Endothelial cell (in vitro differentiated cells): ENCODE data around the gene AARS2. TPM values are rescaled to one million over a fixed set of nuclear protein-coding genes. Genes with fewer than 3 reads are reported as not detected.
"Not testable (repeated sequence)": the region's sequence is repeated elsewhere in the genome, so short reads cannot be mapped to it uniquely, and the experiment has no call there.

Experiments
- DNase-seq: peaks from one replicate; pipeline ENCODE4 v3.0.0; 2021; ENCODE audit warnings: low spot score
- H3K27ac Mint-ChIP-seq: one replicate; pipeline ENCODE4 v1.8.0; 2021; ENCODE audit warnings: mixed read lengths, inconsistent platforms; ENCODE audit not compliant: unreplicated experiment
- H3K27me3 Mint-ChIP-seq: one replicate; pipeline ENCODE4 v1.8.0; 2021; ENCODE audit warnings: mild to moderate bottlenecking, moderate library complexity, mixed read lengths, inconsistent platforms; ENCODE audit not compliant: unreplicated experiment
- H3K36me3 Mint-ChIP-seq: one replicate; pipeline ENCODE4 v1.8.0; 2021; ENCODE audit warnings: mild to moderate bottlenecking, low read depth, mixed read lengths, inconsistent platforms; ENCODE audit not compliant: unreplicated experiment
- H3K4me1 Mint-ChIP-seq: one replicate; pipeline ENCODE4 v1.8.0; 2021; ENCODE audit warnings: mild to moderate bottlenecking, mixed read lengths, inconsistent platforms; ENCODE audit not compliant: unreplicated experiment
- H3K4me3 Mint-ChIP-seq: one replicate; pipeline ENCODE4 v1.8.0; 2021; ENCODE audit warnings: mild to moderate bottlenecking, mixed read lengths, inconsistent platforms; ENCODE audit not compliant: unreplicated experiment
- H3K9me3 Mint-ChIP-seq: one replicate; pipeline ENCODE4 v1.8.0; 2021; ENCODE audit warnings: mixed read lengths, inconsistent platforms; ENCODE audit not compliant: unreplicated experiment
- total RNA-seq: library from RNA; stranded (reverse); fragmentation: NEBNext Ultra II Directional; extraction: Animal tissue kit (Norgen Biotek cat#: 25700); gene quantifications from one replicate; pipeline ENCODE4 v1.2.1, GENCODE V29; 2021; ENCODE audit not compliant: unreplicated experiment
- TF ChIP-seq, protein P1 (sequence below): fragments of 200-600 bp; sonication (generic); IDR thresholded peaks from one replicate; pipeline ENCODE4 v1.5.0; 2021; ENCODE audit warnings: antibody characterized with exemption; ENCODE audit not compliant: unreplicated experiment

AARS2 gene
- total RNA-seq, 1 donor from 2014 or later, result 16.0 TPM

DNA sequence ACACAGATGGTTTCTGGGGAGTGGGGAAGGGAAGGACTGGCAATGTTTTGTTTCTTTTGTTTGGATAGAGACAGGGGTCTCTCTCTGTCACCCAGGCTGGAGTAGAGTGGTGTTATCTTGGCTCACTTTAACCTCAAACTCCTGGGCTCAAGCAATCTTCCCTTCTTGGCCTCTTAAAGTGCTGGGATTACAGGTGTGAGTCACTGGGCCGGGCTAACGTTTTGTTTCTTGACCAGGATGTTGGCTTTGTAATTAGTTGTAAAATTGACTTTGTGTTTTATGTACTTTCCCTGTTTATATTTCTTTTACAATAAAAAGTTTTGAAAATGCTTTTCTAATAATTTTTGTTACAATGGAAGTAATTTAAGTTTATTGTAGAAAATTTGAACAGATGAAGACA lies 40.2 kb upstream of the AARS2 start:
- H3K4me3 Mint-ChIP-seq, result no peak overlapping the region
- no peaks in the 10 kb centered on the region for H3K9me3 Mint-ChIP-seq
- no peak for DNase-seq
- no peak overlapping the region for H3K27ac Mint-ChIP-seq
- no peaks in the 10 kb centered on the region for H3K27me3 Mint-ChIP-seq
- H3K36me3 Mint-ChIP-seq, result no peaks in the 10 kb centered on the region
- H3K4me1 Mint-ChIP-seq, result no peaks in the 10 kb centered on the region
- TF ChIP-seq, protein P1, sequence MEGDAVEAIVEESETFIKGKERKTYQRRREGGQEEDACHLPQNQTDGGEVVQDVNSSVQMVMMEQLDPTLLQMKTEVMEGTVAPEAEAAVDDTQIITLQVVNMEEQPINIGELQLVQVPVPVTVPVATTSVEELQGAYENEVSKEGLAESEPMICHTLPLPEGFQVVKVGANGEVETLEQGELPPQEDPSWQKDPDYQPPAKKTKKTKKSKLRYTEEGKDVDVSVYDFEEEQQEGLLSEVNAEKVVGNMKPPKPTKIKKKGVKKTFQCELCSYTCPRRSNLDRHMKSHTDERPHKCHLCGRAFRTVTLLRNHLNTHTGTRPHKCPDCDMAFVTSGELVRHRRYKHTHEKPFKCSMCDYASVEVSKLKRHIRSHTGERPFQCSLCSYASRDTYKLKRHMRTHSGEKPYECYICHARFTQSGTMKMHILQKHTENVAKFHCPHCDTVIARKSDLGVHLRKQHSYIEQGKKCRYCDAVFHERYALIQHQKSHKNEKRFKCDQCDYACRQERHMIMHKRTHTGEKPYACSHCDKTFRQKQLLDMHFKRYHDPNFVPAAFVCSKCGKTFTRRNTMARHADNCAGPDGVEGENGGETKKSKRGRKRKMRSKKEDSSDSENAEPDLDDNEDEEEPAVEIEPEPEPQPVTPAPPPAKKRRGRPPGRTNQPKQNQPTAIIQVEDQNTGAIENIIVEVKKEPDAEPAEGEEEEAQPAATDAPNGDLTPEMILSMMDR, result no peak

DNA sequence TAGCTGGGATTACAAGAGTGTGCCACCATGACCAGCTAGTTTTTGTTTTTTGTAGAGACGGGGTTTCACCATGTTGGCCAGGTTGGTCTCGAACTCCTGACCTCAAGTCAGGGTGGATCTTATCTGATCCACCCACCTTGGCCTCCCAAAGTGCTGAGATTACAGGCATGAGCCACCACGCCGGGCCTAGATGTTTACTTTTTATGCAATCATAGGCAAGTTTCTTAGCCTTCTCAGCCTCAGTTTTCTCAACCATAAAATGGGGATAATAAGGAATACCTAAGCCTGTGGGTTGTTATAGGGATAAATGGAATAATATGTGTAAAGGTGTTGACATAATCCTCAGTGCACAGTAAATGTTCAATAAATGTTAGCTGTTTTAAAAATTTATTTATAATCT lies 39.1 kb upstream of the AARS2 start:
- Mint-ChIP-seq H3K4me3 (no peak overlapping the region), H3K27me3 (no peaks in the 10 kb centered on the region), H3K9me3 (no peaks in the 10 kb centered on the region), H3K36me3 (no peaks in the 10 kb centered on the region), H3K4me1 (no peaks in the 10 kb centered on the region), H3K27ac (no peak overlapping the region)
- TF ChIP-seq, protein P1, result no peak
- no peak for DNase-seq

DNA sequence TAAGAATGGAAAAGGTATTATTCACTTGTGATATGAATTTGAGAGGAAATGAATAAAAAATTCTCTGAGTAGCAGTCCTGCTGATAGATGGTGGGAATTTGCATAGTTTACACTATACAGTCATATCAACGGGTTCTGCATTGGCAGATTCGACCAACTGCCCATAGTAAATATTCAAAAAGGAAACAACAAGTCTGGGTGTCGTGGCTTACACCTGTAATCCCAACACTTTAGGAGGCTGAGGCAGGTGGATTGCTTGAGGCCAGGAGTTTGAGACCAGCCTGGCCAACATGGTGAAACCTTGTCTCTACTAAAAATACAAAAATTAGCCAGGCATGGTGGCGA lies 37.5 kb upstream of the AARS2 start:
- not testable (repeated sequence) for H3K4me3 Mint-ChIP-seq, H3K27me3 Mint-ChIP-seq, H3K9me3 Mint-ChIP-seq, H3K27ac Mint-ChIP-seq, H3K4me1 Mint-ChIP-seq, H3K36me3 Mint-ChIP-seq, DNase-seq

DNA sequence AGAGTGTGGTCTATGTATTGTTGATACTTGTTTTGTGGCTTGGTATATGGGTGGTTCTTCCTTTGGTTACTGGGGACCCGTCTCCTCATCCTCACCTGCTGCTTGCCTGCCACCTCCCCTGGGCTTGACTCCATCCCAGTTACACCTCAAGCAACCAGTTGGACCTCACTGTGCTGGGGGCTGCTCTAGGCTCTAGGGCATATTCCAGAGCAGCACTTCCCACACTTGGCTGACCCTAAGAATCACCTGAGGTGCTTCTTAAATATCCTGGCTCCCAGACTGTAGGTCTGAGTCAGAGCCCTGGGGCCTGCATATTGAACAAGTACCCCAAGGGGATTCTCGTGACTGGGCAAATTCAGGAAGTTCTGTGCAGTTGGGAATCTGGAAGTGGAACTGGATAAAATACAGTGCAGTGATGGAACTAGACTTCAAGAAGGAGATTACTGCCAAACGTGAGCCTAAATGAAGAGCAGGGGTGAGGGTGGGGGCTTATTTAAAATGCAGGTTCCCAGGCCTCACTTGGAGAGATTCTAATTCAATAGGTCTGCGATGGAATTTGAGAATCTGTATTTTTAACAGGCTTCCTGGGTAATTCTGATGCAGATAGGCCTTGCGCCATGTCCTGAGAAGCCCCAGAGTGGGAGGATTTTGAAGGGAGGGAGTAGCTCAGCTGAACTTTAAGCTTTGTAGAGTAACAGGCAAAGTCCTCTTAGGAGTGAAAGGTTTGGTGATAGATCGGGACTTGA lies 36.9 kb upstream of the AARS2 start:
- no peaks in the 10 kb centered on the region for H3K9me3 Mint-ChIP-seq
- H3K4me3 Mint-ChIP-seq, result no peak overlapping the region
- no peak for DNase-seq
- no peaks in the 10 kb centered on the region for H3K27me3 Mint-ChIP-seq
- TF ChIP-seq, protein P1, result no peak
- H3K27ac Mint-ChIP-seq, result no peak overlapping the region
- H3K4me1 Mint-ChIP-seq, result no peaks in the 10 kb centered on the region
- no peaks in the 10 kb centered on the region for H3K36me3 Mint-ChIP-seq

DNA sequence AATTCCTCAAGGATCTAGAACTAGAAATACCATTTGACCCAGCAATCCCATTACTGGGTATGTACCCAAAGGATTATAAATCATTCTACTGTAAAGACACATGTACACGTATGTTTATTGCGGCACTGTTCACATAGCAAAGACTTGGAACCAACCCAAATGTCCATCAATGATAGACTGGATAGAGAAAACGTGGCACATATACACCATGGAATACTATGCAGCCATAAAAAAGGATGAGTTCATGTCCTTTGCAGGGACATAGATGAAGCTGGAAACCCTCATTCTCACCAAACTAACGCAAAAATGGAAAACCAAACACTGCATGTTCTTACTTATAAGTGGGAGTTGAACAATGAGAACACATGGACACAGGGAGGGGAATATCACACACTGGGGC lies 33.7 kb upstream of the AARS2 start:
- not testable (repeated sequence) for H3K36me3 Mint-ChIP-seq, H3K4me1 Mint-ChIP-seq, H3K27ac Mint-ChIP-seq, DNase-seq, H3K27me3 Mint-ChIP-seq, H3K9me3 Mint-ChIP-seq, H3K4me3 Mint-ChIP-seq

DNA sequence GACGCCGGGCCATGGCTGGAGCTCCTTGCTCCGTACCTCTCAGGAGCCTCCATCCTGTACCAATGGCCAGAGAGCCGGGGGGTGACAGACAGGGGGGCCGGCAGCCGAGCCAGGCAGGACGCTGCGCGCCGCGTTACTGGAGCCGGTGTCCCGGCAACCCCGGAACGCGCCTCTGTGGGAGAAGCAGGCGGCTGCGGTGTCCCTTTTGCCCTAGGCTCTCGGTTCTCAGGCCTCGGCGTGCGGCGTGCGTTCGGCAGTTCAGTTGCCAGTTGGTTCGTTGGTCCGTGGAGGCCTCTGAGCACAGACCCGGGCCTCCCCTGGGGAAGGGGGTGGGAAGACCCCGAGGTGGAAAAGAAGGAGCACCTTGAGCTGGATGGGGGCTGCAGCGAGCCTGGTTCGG lies 29.3 kb upstream of the AARS2 start, which contains the start of gene SPATS1:
SPATS1 (plus strand) TSS at position 162 of the 400 bp plus-strand sequence. CDS start 446 bp downstream, outside the sequence.
- no peaks in the 10 kb centered on the region for H3K9me3 Mint-ChIP-seq
- H3K36me3 Mint-ChIP-seq, result no peaks in the 10 kb centered on the region
- H3K4me3 Mint-ChIP-seq, result no peak within 1 kb of the TSS
- no peak within 1 kb of the TSS for H3K27ac Mint-ChIP-seq
- no peaks in the 10 kb centered on the region for H3K4me1 Mint-ChIP-seq
- DNase-seq, result peak; percentile 25
- peaks cover 3% of the 10 kb centered on the region for H3K27me3 Mint-ChIP-seq
- TF ChIP-seq, protein P1, result no peak
